Right atrium auricular region (tissue), 2 donors: ENCODE data around the gene ZNF831. TPM values are rescaled to one million over a fixed set of nuclear protein-coding genes. Genes with fewer than 3 reads are reported as not detected.

Experiments used
- DNase-seq: peaks from one replicate; pipeline ENCODE4 v3.0.0-alpha.2; 2019; ENCODE audit warnings: low spot score
- H3K27ac ChIP-seq, 2 donors: fragments of 200-600 bp; sonication (generic); 1 replicate in 1 of 2; 2 replicates in 1 of 2; pipeline ENCODE4 v1.5.1; 2016 to 2019
- H3K27me3 ChIP-seq, 2 donors: fragments of 200-600 bp; sonication (generic); one replicate each; pipeline versions ENCODE4 v1.5.1 to v1.6.0; 2017 to 2019
- H3K36me3 ChIP-seq: fragments of 200-600 bp; sonication (generic); one replicate; pipeline ENCODE4 v1.5.1; 2016
- H3K4me1 ChIP-seq, 2 donors: fragments of 200-600 bp; sonication (generic); one replicate each; pipeline versions ENCODE4 v1.5.1 to v1.6.0; 2017 to 2019
- H3K4me3 ChIP-seq, 2 donors: fragments of 200-600 bp; sonication (generic); 1 replicate in 1 of 2; 2 replicates in 1 of 2; pipeline ENCODE4 v1.5.1; 2017 to 2019; ENCODE audit warnings: mild to moderate bottlenecking in 1 of 2, moderate library complexity in 1 of 2
- H3K9me3 ChIP-seq, 2 donors: fragments of 200-600 bp; sonication (generic); one replicate each; pipeline ENCODE4 v1.5.1; 2019
- CTCF ChIP-seq, 2 donors: fragments of 200-600 bp; sonication (generic); IDR thresholded peaks; one replicate each; pipeline ENCODE4 v1.5.1; 2019; ENCODE audit warnings: antibody characterized with exemption in 2 of 2
- total RNA-seq, 2 donors: library from RNA; depleted of rRNA; stranded (reverse); fragments of >200 nt; gene quantifications; one replicate each; pipeline ENCODE4 v1.1.0, GENCODE V29; 2016

ZNF831 gene
- total RNA-seq, 2 donors from 2014 or later: 0.19 to 0.47 TPM

- TF ChIP-seq CTCF (IDR thresholded peaks at IDR 0.05): no peak
- no peak for DNase-seq
- Histone ChIP-seq H3K4me1 (no peaks in the 10 kb centered on the region), H3K27me3 (peaks cover 0 to 3% of the 10 kb centered on the region in 2 donors), H3K36me3 (no peaks in the 10 kb centered on the region), H3K4me3 (no peak overlapping the region), H3K27ac (no peak overlapping the region), H3K9me3 (no peaks in the 10 kb centered on the region)
Measured at GRCh38 chr20:59230385-59230784, 66.8 kb downstream of the ZNF831 start.

- Histone ChIP-seq H3K36me3 (no peaks in the 10 kb centered on the region), H3K27ac (no peak overlapping the region), H3K27me3 (peaks cover 0 to 3% of the 10 kb centered on the region in 2 donors), H3K4me1 (no peaks in the 10 kb centered on the region), H3K4me3 (no peak overlapping the region), H3K9me3 (no peaks in the 10 kb centered on the region)
- no peak for DNase-seq
- TF ChIP-seq CTCF (IDR thresholded peaks at IDR 0.05): no peak
Measured at GRCh38 chr20:59231124-59231804, 67.6 kb downstream of the ZNF831 start.

GRCh38 chr20:59232618-59233017, 69.0 kb downstream of the ZNF831 start:
- H3K27me3 ChIP-seq: peaks cover 0 to 3% of the 10 kb centered on the region in 2 donors
- DNase-seq: no peak

GRCh38 chr20:59235226-59235625, 71.6 kb downstream of the ZNF831 start:
- Histone ChIP-seq H3K4me1 (no peaks in the 10 kb centered on the region), H3K27ac (no peak overlapping the region), H3K27me3 (peaks cover 0 to 3% of the 10 kb centered on the region in 2 donors), H3K9me3 (no peaks in the 10 kb centered on the region), H3K4me3 (no peak overlapping the region), H3K36me3 (no peaks in the 10 kb centered on the region)
- no peak for DNase-seq
- no peak for TF ChIP-seq CTCF (IDR thresholded peaks at IDR 0.05)

More at GRCh38 chr20:59232618-59233017, 69.0 kb downstream of the ZNF831 start:
- H3K9me3 ChIP-seq: no peaks in the 10 kb centered on the region
- no peaks in the 10 kb centered on the region for H3K4me1 ChIP-seq
- H3K4me3 ChIP-seq: no peak overlapping the region
- no peak overlapping the region for H3K27ac ChIP-seq
- TF ChIP-seq CTCF (IDR thresholded peaks at IDR 0.05): no peak
- H3K36me3 ChIP-seq: no peaks in the 10 kb centered on the region

- H3K4me1 ChIP-seq: no peaks in the 10 kb centered on the region
- no peak overlapping the region for H3K27ac ChIP-seq
- no peak for TF ChIP-seq CTCF (IDR thresholded peaks at IDR 0.05)
- no peak for DNase-seq
- H3K4me3 ChIP-seq: no peak overlapping the region
- no peaks in the 10 kb centered on the region for H3K36me3 ChIP-seq
- no peaks in the 10 kb centered on the region for H3K9me3 ChIP-seq
- peaks cover 0 to 5% of the 10 kb centered on the region in 2 donors for H3K27me3 ChIP-seq
Measured at GRCh38 chr20:59240006-59240405, 76.4 kb downstream of the ZNF831 start.
